ENCODE measurements around the gene FOLR1.

FOLR1 gene

DNA sequence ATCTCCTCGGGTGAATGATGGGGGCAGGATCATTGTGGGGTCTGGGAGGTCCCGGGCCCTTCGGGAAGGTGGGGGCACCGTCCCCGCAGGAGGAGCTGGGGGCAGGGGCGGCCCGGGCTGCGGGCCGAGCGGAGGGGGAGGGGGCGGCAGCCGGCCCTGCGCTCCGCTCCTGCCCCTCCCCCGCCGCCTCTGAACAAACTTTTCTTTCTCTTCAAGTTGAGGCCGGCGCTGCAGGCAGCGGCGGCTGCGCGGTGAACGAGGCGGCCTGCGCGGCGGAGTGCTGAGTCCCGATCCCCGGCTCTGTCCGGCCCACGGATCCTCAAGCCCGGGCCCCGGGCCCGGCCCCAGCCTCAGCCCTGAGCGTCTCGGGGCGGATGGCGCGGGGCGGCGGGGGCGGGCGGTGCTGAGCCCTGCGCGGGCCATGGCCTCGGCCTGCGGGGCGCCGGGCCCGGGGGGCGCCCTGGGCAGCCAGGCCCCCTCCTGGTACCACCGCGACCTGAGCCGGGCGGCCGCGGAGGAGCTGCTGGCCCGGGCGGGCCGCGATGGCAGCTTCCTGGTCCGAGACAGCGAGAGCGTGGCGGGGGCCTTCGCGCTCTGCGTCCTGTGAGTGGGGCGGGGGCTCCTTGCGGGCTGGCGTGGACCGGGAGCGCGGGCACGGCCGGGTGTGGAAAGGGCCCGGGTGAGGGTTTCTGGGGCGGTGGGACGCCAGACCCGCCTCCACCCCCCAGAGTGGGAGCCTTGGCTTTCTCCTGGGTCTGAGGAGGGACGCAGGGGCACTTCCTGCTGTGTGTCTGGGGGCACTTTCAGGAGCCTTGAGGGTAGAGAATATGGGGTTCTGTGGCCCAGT is 32.8 kb downstream of the FOLR1 start, which contains the start of gene INPPL1:
INPPL1 (plus strand) TSS at position 204 of the 847 bp plus-strand sequence; CDS start at position 422, 218 bp downstream.
- no peak for TF ChIP-seq CTCF (conservative IDR thresholded peaks at IDR 0.05; ENCODE audit: low read depth)
- peak within 1 kb of the TSS; percentile 98 for H3K27ac ChIP-seq
- DNase-seq (ENCODE audit: low spot score), result no peak
- ChIA-PET CTCF (interaction anchor here (0.6 to 2.2 kb wide), 3 partner anchors 13 to 122 kb away, joined by 3 to 9 read pairs (median 7); no protein-coding TSS in a partner anchor), POLR2A (ENCODE audit: low non-redundant PET) (interaction anchor here (0.5 to 0.8 kb wide), 4 partner anchors 12 to 1627 kb away, joined by 3 to 6 read pairs (median 3); no protein-coding TSS in a partner anchor)

GRCh38 chr11:72225411-72225951 is 33.5 kb downstream of the FOLR1 start:
- DNase-seq (ENCODE audit: low spot score), result no peak
- ChIA-PET POLR2A (ENCODE audit: low non-redundant PET) (interaction anchor here (0.5 kb wide), 2 partner anchors 27 to 31 kb away, joined by 3 read pairs; no protein-coding TSS in a partner anchor), CTCF (interaction anchor here (0.6 to 2.2 kb wide), 2 partner anchors 13 to 123 kb away, joined by 3 to 9 read pairs; no protein-coding TSS in a partner anchor)
- peak overlapping the region; percentile 98 for H3K27ac ChIP-seq
- no peak for TF ChIP-seq CTCF (conservative IDR thresholded peaks at IDR 0.05; ENCODE audit: low read depth)

DNA sequence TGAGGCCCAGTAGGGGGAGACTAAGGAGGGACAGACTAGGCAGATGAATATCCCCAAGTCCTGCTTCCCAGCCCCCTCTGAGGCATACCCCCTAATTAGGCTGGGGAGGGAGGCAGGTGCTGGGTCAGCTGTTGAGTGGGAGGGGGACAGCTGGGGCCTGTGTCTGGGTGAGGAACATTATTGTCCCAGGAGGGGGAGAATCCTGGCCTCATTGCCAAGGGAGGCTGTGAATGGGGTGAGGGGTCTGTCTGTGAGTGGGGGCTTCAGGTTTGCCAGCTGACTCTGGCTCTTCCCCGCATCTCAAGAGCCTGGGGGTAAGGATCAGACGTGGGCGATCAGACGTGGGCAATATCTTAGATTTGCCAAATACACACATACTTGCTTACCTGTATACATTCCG is 34.8 kb downstream of the FOLR1 start:
- TF ChIP-seq CTCF (conservative IDR thresholded peaks at IDR 0.05; ENCODE audit: low read depth), result no peak
- POLR2A ChIA-PET (ENCODE audit: low non-redundant PET), result interaction anchor here (0.7 kb wide), 1 partner anchor 240 kb away, joined by 6 read pairs; no protein-coding TSS in a partner anchor
- CTCF ChIA-PET, result interaction anchor here (0.6 to 2.2 kb wide), 2 partner anchors 11 to 141 kb away, joined by 3 to 9 read pairs; no protein-coding TSS in a partner anchor
- DNase-seq (ENCODE audit: low spot score), result no peak
- H3K27ac ChIP-seq, result peak overlapping the region; percentile 98

DNA sequence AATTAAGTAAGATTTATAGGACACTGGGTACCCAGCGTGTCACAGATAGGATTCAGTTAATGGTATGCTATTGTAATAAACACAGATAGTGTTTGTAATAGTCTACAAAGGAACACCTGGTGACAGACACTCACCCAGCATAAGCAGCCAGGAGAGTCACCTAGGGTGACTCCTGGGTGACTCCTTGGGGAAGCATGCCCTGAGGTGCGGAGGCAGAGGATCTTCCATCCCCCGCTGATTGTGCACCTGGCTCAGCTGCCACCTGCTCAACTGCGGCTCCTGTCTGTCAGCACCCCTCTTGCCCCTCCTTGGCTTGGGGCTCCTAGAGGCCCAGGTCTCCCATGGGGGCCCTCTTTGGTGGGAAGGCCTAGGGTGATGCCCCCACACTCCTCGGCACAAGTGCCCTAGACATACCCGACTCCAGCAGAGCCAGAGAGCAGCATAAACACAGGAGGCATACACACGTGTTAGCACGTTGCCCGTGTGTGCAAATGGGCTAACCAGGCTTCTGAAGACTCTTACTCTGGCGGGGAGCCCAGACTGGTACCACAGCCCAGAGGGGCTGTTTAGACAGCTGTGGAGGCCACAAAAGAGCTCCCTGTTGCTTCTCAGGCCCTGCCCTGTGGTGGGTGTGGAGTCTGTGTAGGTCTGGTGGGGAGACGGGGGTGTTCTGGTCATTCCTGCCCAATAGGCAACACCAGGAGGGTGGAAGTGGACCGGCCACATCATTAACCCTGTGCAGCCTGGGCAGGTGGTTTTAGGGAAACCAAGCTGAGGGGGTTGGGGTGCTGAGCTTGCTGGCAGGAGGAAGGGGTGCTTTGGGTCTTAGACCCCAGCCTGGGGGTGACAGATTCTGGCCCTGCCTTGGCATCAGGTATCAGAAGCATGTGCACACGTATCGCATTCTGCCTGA is 35.6 kb downstream of the FOLR1 start:
- DNase-seq (ENCODE audit: low spot score), result no peak
- ChIA-PET POLR2A (ENCODE audit: low non-redundant PET) (no interaction called here), CTCF (interaction anchor here (0.6 to 2.2 kb wide), 3 partner anchors 11 to 142 kb away, joined by 3 to 9 read pairs (median 3); no protein-coding TSS in a partner anchor)
- H3K27ac ChIP-seq, result peak overlapping the region; percentile 42
- no peak for TF ChIP-seq CTCF (conservative IDR thresholded peaks at IDR 0.05; ENCODE audit: low read depth)

- no peak for DNase-seq (ENCODE audit: low spot score)
- no peak for TF ChIP-seq CTCF (conservative IDR thresholded peaks at IDR 0.05; ENCODE audit: low read depth)
- peak overlapping the region; percentile 42 for H3K27ac ChIP-seq
- ChIA-PET POLR2A (ENCODE audit: low non-redundant PET) (no interaction called here), CTCF (no interaction called here)
These were observed 36.4 kb downstream of the FOLR1 start for GRCh38 chr11:72228229-72228843.
